ENCODE measurements around the gene PNMA8B.

DNA sequence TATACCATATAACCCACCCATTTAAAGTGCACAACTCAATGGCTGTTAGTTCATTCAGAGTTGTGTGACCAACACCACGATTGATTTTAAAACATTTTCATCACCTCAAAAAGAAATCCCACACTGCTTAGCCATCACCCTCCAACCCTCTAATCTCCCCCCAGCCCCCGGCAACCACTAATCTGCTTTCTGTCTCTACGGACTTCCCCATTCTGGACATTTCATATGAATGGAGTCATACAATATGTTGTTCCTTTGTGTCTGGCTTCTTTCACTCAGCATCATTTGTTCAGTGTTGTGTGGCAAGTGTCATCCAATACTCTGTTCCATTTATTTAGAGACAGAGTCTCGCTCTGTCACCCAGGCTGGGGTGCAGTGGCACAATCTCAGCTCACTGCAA is 4.0 kb upstream of the PNMA8B start:
- TF ChIP-seq, protein P1, sequence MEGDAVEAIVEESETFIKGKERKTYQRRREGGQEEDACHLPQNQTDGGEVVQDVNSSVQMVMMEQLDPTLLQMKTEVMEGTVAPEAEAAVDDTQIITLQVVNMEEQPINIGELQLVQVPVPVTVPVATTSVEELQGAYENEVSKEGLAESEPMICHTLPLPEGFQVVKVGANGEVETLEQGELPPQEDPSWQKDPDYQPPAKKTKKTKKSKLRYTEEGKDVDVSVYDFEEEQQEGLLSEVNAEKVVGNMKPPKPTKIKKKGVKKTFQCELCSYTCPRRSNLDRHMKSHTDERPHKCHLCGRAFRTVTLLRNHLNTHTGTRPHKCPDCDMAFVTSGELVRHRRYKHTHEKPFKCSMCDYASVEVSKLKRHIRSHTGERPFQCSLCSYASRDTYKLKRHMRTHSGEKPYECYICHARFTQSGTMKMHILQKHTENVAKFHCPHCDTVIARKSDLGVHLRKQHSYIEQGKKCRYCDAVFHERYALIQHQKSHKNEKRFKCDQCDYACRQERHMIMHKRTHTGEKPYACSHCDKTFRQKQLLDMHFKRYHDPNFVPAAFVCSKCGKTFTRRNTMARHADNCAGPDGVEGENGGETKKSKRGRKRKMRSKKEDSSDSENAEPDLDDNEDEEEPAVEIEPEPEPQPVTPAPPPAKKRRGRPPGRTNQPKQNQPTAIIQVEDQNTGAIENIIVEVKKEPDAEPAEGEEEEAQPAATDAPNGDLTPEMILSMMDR (IDR thresholded peaks at IDR 0.05) = no peak
- no peak for TF ChIP-seq POLR2A (IDR thresholded peaks at IDR 0.05)
